HEK293T (cell line): ENCODE measurements around the gene ELP5.

Experiments used
- BHLHE40 ChIP-seq: fragments of 450-650 bp; IDR thresholded peaks from 2 replicates; pipeline ENCODE4 v1.6.1; 2016; ENCODE audit warnings: mild to moderate bottlenecking, moderate library complexity, borderline replicate concordance
- FOXM1 ChIP-seq: fragments of 450-650 bp; IDR thresholded peaks from 2 replicates; pipeline ENCODE4 v1.6.1; 2017; ENCODE audit warnings: mild to moderate bottlenecking, borderline replicate concordance

DNA sequence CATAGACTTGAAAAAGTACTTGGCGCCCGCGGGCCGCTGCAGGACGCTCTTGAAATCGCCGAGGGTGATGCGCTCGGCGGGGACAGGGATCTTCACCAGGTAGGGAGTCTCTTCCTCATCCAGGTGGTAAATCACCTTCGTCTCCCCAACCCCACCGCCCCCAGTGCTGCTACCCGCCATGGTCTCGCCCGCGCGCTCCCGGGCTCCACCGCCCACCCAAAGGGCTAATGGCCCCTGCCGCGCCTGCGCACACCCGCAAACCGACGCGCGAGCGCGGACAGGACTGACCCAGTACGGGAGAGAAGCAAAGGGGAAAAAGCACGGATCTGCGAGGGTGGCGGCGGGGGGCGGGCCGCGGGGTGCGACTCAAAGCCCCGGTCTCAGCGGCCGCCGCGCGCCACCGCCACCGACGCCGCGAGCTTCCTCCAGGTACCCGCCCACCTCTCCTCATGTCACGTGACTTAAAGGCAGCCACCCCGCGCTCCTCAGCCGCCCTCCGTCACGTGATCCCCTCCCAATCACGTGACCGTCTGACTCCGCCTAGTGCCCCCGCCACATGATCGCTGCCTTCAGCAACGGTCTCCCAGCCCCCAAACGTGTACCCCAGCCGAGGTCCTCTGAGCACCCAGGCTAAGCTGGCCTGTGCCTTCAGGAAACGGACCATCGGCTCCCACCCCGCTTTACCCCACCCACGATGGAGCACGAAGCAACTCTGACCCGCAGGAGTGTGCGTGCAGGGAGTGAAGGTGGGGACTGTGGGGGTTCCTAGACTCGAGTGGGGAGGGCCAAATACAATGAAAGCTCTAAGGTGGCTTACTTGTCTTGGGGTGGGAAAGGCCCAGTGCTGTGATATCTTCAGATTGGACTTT, 17.7 kb upstream of the ELP5 start, which contains the start of gene DVL2:
- TF ChIP-seq BHLHE40 (no peak), FOXM1 (no peak)
